Glutamatergic neuron (in vitro differentiated cells): ENCODE measurements around the gene CELSR2. TPM values are rescaled to one million over a fixed set of nuclear protein-coding genes. Genes with fewer than 3 reads are reported as not detected.

Source experiments
- DNase-seq: peaks from one replicate; pipeline ENCODE4 v3.0.0; 2022
- H3K27ac Mint-ChIP-seq: one replicate; pipeline ENCODE4 v1.8.0; 2020; ENCODE audit warnings: mild to moderate bottlenecking, mixed read lengths, inconsistent platforms; ENCODE audit not compliant: unreplicated experiment
- H3K27me3 Mint-ChIP-seq: one replicate; pipeline ENCODE4 v1.8.0; 2020; ENCODE audit warnings: mild to moderate bottlenecking, moderate library complexity, mixed read lengths, inconsistent platforms; ENCODE audit not compliant: unreplicated experiment
- H3K36me3 Mint-ChIP-seq: one replicate; pipeline ENCODE4 v1.8.0; 2020; ENCODE audit warnings: mild to moderate bottlenecking, mixed read lengths, inconsistent platforms; ENCODE audit not compliant: unreplicated experiment
- H3K4me1 Mint-ChIP-seq: one replicate; pipeline ENCODE4 v1.8.0; 2020; ENCODE audit warnings: mild to moderate bottlenecking, low read depth, mixed read lengths, inconsistent platforms; ENCODE audit not compliant: unreplicated experiment
- H3K4me3 Mint-ChIP-seq: one replicate; pipeline ENCODE4 v1.8.0; 2020; ENCODE audit warnings: mild to moderate bottlenecking, mixed read lengths, inconsistent platforms; ENCODE audit not compliant: unreplicated experiment
- H3K9me3 Mint-ChIP-seq: one replicate; pipeline ENCODE4 v1.8.0; 2020; ENCODE audit warnings: mild to moderate bottlenecking, moderate library complexity, mixed read lengths, inconsistent platforms; ENCODE audit not compliant: unreplicated experiment
- total RNA-seq: library from RNA; stranded (reverse); fragmentation: NEBNext Ultra II Directional; extraction: Animal tissue kit (Norgen Biotek cat#: 25700); gene quantifications from one replicate; pipeline ENCODE4 v1.2.1, GENCODE V29; 2021; ENCODE audit not compliant: unreplicated experiment
- TF ChIP-seq, protein P1 (sequence below): fragments of 200-600 bp; sonication (generic); IDR thresholded peaks from one replicate; pipeline ENCODE4 v1.5.0; 2021; ENCODE audit not compliant: partially characterized antibody, unreplicated experiment

CELSR2 gene
- total RNA-seq, 1 donor from 2014 or later = 181 TPM

GRCh38 chr1:109239047-109239408 is 10.3 kb upstream of the CELSR2 start:
- peak overlapping the region; percentile 71 for H3K27ac Mint-ChIP-seq
- no peak for DNase-seq
- H3K36me3 Mint-ChIP-seq = no peaks in the 10 kb centered on the region
- peaks cover 30% of the 10 kb centered on the region for H3K9me3 Mint-ChIP-seq
- H3K27me3 Mint-ChIP-seq = peaks cover 25% of the 10 kb centered on the region
- no peak overlapping the region for H3K4me3 Mint-ChIP-seq
- TF ChIP-seq, protein P1, sequence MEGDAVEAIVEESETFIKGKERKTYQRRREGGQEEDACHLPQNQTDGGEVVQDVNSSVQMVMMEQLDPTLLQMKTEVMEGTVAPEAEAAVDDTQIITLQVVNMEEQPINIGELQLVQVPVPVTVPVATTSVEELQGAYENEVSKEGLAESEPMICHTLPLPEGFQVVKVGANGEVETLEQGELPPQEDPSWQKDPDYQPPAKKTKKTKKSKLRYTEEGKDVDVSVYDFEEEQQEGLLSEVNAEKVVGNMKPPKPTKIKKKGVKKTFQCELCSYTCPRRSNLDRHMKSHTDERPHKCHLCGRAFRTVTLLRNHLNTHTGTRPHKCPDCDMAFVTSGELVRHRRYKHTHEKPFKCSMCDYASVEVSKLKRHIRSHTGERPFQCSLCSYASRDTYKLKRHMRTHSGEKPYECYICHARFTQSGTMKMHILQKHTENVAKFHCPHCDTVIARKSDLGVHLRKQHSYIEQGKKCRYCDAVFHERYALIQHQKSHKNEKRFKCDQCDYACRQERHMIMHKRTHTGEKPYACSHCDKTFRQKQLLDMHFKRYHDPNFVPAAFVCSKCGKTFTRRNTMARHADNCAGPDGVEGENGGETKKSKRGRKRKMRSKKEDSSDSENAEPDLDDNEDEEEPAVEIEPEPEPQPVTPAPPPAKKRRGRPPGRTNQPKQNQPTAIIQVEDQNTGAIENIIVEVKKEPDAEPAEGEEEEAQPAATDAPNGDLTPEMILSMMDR = no peak
- peaks cover 33% of the 10 kb centered on the region for H3K4me1 Mint-ChIP-seq

- TF ChIP-seq, protein P1 = peak; percentile 73
- Mint-ChIP-seq H3K4me1 (peaks cover 38% of the 10 kb centered on the region), H3K9me3 (peaks cover 32% of the 10 kb centered on the region), H3K36me3 (no peaks in the 10 kb centered on the region), H3K27me3 (peaks cover 26% of the 10 kb centered on the region), H3K27ac (peak overlapping the region; percentile 52), H3K4me3 (no peak overlapping the region)
- peak; percentile 65 for DNase-seq
Observed at GRCh38 chr1:109239409-109240068, 9.8 kb upstream of the CELSR2 start.

DNA sequence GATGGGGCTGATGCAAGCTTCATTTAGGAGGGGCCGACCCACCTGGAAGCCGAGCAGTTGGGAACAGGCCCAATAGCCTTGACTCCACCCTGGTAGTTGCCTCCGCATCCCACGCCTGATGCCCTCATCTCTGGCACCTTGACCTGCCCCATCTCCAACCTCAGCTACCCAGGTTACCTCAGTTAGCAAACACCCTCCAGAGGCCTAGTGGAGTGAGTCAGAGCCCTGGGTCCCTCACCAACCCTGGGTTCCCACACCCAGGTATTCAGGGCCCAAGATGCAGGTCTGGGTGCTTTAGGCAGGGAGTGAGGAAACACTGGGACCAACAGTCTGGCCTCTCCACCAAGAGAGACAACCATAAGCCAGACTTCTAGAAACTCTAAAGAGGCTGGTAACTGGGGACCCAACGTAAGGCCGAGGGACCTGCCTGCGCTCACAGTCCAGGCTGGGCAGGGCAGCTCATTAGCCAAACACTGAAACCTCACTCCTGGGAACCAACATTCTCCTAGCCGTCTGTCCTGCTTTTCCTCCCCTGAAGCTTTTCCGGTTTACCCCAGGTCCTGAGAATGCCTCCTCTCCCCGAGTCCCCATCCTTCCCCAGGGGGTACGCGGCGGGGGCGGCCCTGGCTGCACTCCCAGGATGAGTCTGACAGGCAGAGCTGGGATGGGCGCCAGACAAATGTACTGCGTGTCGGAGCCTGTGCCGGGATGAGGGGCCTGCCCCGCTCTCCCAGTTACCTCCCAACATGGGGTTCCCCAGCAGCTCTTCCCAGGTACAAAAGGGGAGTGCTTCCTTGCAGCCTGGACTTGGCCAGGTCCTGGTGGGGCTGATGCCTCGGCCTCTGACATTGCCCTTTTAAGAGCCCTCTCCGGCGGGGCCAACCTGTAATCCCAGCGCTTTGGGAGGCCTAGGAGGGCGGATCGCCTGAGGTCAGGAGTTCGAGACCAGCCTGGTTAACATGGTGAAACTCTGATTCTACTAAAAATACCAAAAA is 8.9 kb upstream of the CELSR2 start:
- Mint-ChIP-seq H3K9me3 (peaks cover 36% of the 10 kb centered on the region), H3K27me3 (peaks cover 31% of the 10 kb centered on the region), H3K27ac (peak overlapping the region; percentile 43), H3K4me3 (no peak overlapping the region), H3K4me1 (peaks cover 42% of the 10 kb centered on the region), H3K36me3 (no peaks in the 10 kb centered on the region)
- TF ChIP-seq, protein P1 = peak; percentile 11
- DNase-seq = peak; percentile 49

DNA sequence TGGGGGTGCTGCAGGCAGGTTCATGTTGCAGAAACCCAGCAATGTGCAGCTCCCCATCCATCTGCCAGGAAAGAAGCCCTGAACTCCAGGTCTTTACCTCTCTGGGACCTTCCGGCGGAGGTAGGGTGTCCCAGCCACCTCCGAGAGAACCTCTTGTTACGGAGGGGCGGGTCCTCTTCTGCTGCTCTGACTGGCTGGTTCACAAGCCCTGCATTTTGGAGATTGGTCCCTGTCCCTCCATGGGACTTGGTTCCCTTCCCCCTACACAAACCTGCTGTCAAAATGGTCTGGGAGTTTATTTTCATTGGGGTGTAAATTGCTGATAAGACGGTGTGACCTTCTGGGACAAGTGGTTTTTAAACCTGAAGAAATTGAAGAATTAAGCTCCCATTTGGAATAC is 8.0 kb upstream of the CELSR2 start:
- Mint-ChIP-seq H3K36me3 (no peaks in the 10 kb centered on the region), H3K4me1 (peaks cover 42% of the 10 kb centered on the region), H3K9me3 (peaks cover 35% of the 10 kb centered on the region), H3K4me3 (no peak overlapping the region), H3K27me3 (peaks cover 31% of the 10 kb centered on the region), H3K27ac (peak overlapping the region; percentile 90)
- TF ChIP-seq, protein P1 = no peak
- DNase-seq = peak; percentile 15
